ENCODE measurements around the gene PRKCZ. TPM values are rescaled to one million over a fixed set of nuclear protein-coding genes. Genes with fewer than 3 reads are reported as not detected.
"Not testable (repeated sequence)": the region's sequence is repeated elsewhere in the genome, so short reads cannot be mapped to it uniquely, and the experiment has no call there.

Gene PRKCZ
- polyA plus RNA-seq, 6 donors from 2014 or later: 5.7 to 12.4 (median 9.3) TPM

GRCh38 chr1:2091611-2092604 lies 41.7 kb downstream of the PRKCZ start:
- Mint-ChIP-seq H3K4me3 (no peak overlapping the region), H3K36me3 (no peaks in the 10 kb centered on the region), H3K27ac (peak overlapping the region in 1 of 6 donors; percentile 10), H3K27me3 (no peaks in the 10 kb centered on the region), H3K4me1 (peaks cover 8 to 9% (median 8%) of the 10 kb centered on the region in 3 donors), H3K9me3 (peaks cover 0 to 2% (median 0%) of the 10 kb centered on the region in 7 donors)
- ATAC-seq (ENCODE audit: low read depth in 2 of 2) (peak; percentile 30 to 70), DNase-seq (peak; percentile 25)

DNA sequence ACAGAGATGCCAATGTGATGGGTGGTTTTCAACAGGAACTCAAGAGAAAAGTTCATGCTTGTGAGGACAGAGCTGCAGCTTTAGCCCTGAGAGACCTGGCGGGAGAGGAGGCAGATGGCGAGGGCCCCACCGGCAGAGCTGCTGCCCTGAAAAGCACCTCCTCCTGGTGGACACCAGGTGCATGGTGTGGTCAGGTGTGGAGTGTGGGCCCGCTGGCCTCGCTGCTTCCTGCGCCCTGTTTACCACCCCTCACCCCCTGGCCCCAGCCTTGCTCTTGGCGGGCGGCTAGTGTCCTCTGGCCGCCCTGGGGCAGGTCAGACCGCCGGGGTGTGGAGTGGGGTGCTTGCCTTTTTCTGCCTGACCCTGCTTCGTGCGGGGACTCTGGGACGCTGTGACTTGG lies 42.8 kb downstream of the PRKCZ start:
- Mint-ChIP-seq H3K36me3 (peaks cover 5 to 7% of the 10 kb centered on the region in 2 donors), H3K27ac (no peak overlapping the region), H3K27me3 (no peaks in the 10 kb centered on the region), H3K4me3 (no peak overlapping the region), H3K4me1 (peaks cover 8 to 11% (median 9%) of the 10 kb centered on the region in 3 donors), H3K9me3 (peaks cover 4 to 5% (median 4%) of the 10 kb centered on the region in 7 donors)
- DNase-seq: no peak
- no peak for ATAC-seq (ENCODE audit: low read depth in 2 of 2)

DNA sequence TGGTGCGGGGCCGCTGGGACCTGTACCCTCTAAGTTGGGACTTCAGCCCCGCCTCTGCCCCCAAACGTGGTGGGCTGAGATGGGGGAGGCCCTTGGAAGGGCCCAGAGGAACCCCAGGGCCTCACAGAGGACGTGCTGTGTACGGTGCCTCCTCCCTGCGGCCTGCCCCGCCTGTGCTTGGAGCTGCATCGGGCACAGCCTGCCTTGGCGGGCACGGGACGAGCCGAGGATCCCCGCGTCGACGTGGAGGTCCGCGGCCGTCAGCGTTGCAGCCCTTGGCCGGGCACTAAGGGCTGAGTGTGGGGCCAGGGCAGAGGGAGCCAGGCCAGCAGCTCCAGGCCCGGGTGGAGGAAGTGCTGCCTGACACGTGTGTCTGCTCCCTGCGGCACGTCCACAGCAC lies 43.4 kb downstream of the PRKCZ start:
- Mint-ChIP-seq H3K27ac (no peak overlapping the region), H3K4me3 (no peak overlapping the region), H3K36me3 (peaks cover 7 to 9% of the 10 kb centered on the region in 2 donors), H3K27me3 (no peaks in the 10 kb centered on the region), H3K4me1 (peaks cover 8 to 10% (median 9%) of the 10 kb centered on the region in 3 donors), H3K9me3 (peaks cover 4 to 9% (median 7%) of the 10 kb centered on the region in 7 donors)
- ATAC-seq (ENCODE audit: low read depth in 2 of 2): no peak
- DNase-seq: no peak

GRCh38 chr1:2094269-2095158 lies 44.3 kb downstream of the PRKCZ start:
- H3K27me3 Mint-ChIP-seq; H3K9me3 Mint-ChIP-seq; ATAC-seq (ENCODE audit: low read depth in 2 of 2); DNase-seq: not testable (repeated sequence)
- H3K36me3 Mint-ChIP-seq: peaks cover 7 to 15% of the 10 kb centered on the region in 2 donors
- H3K4me3 Mint-ChIP-seq: peak overlapping the region in 1 of 8 donors; percentile 56
- H3K27ac Mint-ChIP-seq: peak overlapping the region in 1 of 6 donors; percentile 54
- H3K4me1 Mint-ChIP-seq: peaks cover 10 to 14% (median 10%) of the 10 kb centered on the region in 3 donors

GRCh38 chr1:2095394-2095793 lies 45.2 kb downstream of the PRKCZ start:
- no peak for ATAC-seq (ENCODE audit: low read depth in 2 of 2)
- Mint-ChIP-seq H3K4me1 (peaks cover 13 to 22% (median 18%) of the 10 kb centered on the region in 3 donors), H3K9me3 (peaks cover 4 to 10% (median 7%) of the 10 kb centered on the region in 7 donors)

GRCh38 chr1:2095981-2096736 lies 45.9 kb downstream of the PRKCZ start:
- Mint-ChIP-seq H3K4me3 (no peak overlapping the region), H3K4me1 (peaks cover 17 to 27% (median 24%) of the 10 kb centered on the region in 3 donors), H3K9me3 (peaks cover 4 to 10% (median 7%) of the 10 kb centered on the region in 7 donors), H3K27ac (no peak overlapping the region), H3K36me3 (peaks cover 7 to 15% of the 10 kb centered on the region in 2 donors), H3K27me3 (no peaks in the 10 kb centered on the region)
- DNase-seq (no peak), ATAC-seq (ENCODE audit: low read depth in 2 of 2) (no peak)

More at GRCh38 chr1:2095394-2095793, 45.2 kb downstream of the PRKCZ start:
- no peaks in the 10 kb centered on the region for H3K27me3 Mint-ChIP-seq
- H3K36me3 Mint-ChIP-seq: peaks cover 7 to 15% of the 10 kb centered on the region in 2 donors
- DNase-seq: no peak
- no peak overlapping the region for H3K27ac Mint-ChIP-seq
- H3K4me3 Mint-ChIP-seq: no peak overlapping the region

DNA sequence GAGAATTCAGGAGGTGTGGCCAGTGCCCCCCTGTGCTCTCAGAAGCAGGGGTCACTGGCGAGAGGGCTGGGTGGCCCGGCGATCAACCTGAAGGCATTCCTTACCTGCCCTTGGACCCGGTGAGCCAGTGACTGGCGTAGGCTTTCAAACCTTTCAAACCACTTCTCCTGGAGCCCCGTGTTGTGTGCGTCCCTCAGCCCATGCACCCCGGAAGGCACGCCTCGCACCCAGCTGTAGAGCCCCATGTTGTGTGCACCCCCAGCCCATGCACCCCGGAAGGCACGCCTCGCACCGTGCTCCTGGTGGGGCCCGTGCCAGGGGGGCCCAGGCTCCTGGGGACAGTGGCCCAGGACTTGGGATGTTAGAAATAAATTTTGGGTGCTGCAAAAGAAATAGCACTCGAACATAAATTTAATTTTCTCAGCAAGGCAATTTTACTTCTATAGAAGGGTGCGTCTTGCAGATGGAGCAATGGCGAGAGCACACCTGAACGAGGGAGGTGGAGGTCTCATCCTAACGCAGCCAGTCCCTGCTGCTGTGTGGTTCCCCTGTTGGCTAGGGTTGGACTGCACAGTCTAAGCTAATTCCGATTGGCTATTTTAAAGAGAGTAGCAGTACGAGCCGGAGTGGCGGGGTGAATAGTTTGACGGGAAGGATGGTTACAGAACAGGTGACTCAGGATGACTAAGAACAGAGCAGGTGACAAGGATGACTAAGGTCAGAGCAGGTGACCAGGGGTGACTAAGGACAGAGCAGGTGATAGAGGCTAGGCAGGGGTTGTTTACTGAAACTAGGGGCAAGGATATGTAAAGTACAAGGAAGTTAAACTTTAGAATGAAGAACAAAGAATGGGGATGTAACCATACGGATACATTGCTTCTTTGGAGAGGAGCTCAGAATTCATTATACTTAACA lies 47.4 kb downstream of the PRKCZ start:
- H3K27me3 Mint-ChIP-seq: no peaks in the 10 kb centered on the region
- H3K36me3 Mint-ChIP-seq: peaks cover 10 to 24% of the 10 kb centered on the region in 2 donors
- peaks cover 4 to 10% (median 7%) of the 10 kb centered on the region in 7 donors for H3K9me3 Mint-ChIP-seq
- peak overlapping the region in 3 of 6 donors; percentile 13 to 32 (median 16) for H3K27ac Mint-ChIP-seq
- ATAC-seq (ENCODE audit: low read depth in 2 of 2) (no peak), DNase-seq (no peak)
- H3K4me1 Mint-ChIP-seq: peaks cover 18 to 27% (median 18%) of the 10 kb centered on the region in 3 donors
- peak overlapping the region in 1 of 8 donors; percentile 84 for H3K4me3 Mint-ChIP-seq

DNA sequence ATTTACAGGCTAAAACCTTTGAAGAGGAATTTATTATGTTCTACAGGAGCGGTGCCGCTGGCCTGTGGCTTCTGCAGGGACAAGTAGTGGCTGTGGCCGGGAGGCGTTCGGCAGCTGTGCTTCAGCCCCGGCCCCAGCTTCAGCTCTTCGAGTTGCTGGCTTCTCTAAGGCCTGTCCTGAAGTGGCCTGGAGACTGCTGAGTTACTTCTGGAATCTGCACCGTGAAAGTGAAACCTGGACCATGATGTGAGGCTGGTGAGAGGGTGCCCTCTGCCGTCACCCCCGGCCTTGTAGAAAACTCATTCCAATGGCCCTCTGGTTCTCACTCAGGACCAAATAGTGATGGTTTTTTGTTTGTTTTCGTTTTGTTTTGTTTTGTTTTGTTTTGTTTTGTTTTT lies 48.1 kb downstream of the PRKCZ start:
- Mint-ChIP-seq H3K27ac (peak overlapping the region in 1 of 6 donors; percentile 13), H3K27me3 (no peaks in the 10 kb centered on the region), H3K4me1 (peaks cover 18 to 27% (median 18%) of the 10 kb centered on the region in 3 donors), H3K9me3 (peaks cover 4 to 10% (median 7%) of the 10 kb centered on the region in 7 donors), H3K36me3 (peaks cover 10 to 24% of the 10 kb centered on the region in 2 donors), H3K4me3 (peak overlapping the region in 2 of 8 donors; percentile 15 to 56)
- no peak for ATAC-seq (ENCODE audit: low read depth in 2 of 2)
- no peak for DNase-seq

DNA sequence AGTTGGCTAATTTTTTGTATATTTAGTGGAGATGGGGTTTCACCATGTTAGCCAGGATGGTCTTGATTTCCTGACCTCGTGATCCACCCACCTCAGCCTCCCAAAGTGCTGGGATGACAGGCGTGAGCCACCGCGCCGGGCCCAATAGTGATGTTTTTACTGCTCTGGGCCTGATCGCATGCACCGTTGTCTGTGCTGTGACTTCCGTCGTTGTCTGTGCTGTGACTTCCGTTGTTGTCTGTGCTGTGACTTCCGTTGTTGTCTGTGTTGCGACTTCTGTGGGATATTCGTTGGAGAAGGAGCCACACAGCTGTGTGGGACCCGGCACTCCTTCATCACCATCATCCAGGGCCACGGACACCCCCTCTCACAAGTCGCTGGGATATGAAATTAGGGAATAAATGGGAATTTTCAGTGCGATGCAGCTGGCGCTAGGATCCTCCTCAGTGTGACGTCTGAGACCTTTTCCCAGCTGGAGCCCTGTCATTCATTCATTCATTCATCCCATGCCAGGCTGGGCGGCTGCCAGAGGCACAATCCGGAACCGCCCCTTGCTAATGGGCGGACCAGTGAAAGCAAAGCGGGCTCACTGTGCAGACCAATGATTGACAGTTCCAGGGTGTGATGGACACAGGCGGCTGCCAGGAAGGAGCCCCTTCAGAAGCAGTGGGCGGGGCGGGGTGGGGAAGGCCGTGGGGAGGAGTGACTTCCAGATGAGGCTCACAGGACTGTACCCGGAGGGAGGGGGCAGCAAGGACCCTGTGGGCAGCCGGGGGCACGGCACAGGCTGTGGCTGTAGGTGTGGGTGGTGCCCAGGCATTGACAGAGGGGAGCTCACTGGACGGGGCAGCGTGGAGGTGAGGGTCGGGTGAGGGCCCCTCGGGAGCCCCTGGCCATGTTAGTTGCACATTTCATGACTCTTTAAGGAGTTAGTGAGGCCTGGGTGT lies 48.9 kb downstream of the PRKCZ start:
- Mint-ChIP-seq H3K4me1 (peaks cover 18 to 27% (median 20%) of the 10 kb centered on the region in 3 donors), H3K36me3 (peaks cover 10 to 24% of the 10 kb centered on the region in 2 donors), H3K27me3 (no peaks in the 10 kb centered on the region), H3K4me3 (no peak overlapping the region), H3K9me3 (peaks cover 4 to 10% (median 7%) of the 10 kb centered on the region in 7 donors), H3K27ac (peak overlapping the region in 1 of 6 donors; percentile 78)
- ATAC-seq (ENCODE audit: low read depth in 2 of 2) (no peak), DNase-seq (no peak)

- DNase-seq: no peak
- peaks cover 14 to 23% (median 20%) of the 10 kb centered on the region in 3 donors for H3K4me1 Mint-ChIP-seq
- ATAC-seq (ENCODE audit: low read depth in 2 of 2): peak; percentile 61 to 65
- H3K9me3 Mint-ChIP-seq: peaks cover 4 to 10% (median 7%) of the 10 kb centered on the region in 7 donors
- H3K4me3 Mint-ChIP-seq: peak overlapping the region in 5 of 8 donors; percentile 16 to 69 (median 38)
- peaks cover 10 to 24% of the 10 kb centered on the region in 2 donors for H3K36me3 Mint-ChIP-seq
- no peaks in the 10 kb centered on the region for H3K27me3 Mint-ChIP-seq
- peak overlapping the region in 4 of 6 donors; percentile 22 to 77 (median 54) for H3K27ac Mint-ChIP-seq
Observed at GRCh38 chr1:2099886-2100779, 49.9 kb downstream of the PRKCZ start.
